ENCODE results near the gene ZFAND3.
"Not testable (repeated sequence)": the region's sequence is repeated elsewhere in the genome, so short reads cannot be mapped to it uniquely, and the experiment has no call there.

Gene ZFAND3

DNA sequence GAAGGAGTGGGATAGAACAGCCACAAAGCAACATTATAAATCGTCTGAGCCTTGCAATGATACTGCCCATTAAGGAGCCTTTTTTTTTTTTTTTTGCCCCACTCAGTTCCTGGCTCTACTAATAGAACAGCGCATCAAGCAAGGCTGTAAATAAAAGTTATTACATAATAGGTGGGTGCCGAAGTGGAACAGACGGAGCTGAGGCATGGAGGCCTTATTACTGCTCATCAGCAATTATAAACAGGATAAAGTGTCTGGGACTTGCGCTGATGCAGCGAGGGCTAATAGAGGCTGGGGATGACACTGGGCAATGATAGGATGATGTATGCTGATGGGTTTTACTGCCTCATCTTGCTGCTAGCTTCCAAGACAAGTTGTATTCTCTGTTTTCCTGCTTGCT, 272.1 kb downstream of the ZFAND3 start:
- DNase-seq (ENCODE audit: low read depth) = no peak

DNA sequence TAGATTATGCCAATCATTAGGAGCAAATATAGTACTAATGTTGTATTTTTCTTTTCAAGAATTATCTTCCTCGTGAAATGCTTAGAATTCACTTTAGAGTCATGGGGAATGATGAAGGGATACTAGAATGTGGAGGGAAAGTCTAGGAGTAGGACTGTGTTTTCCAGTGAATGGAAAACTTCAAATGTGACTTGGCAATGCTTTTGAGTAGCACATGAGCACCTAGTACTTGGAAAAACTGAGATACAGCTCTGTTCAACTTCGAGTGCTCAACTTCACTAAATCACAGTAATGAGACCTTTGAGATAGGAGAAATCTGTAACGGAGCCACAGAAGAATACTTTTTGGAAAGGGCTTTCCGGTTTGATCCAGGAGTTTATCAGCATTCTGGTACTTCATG, 272.9 kb downstream of the ZFAND3 start:
- DNase-seq (ENCODE audit: low read depth) = no peak

DNA sequence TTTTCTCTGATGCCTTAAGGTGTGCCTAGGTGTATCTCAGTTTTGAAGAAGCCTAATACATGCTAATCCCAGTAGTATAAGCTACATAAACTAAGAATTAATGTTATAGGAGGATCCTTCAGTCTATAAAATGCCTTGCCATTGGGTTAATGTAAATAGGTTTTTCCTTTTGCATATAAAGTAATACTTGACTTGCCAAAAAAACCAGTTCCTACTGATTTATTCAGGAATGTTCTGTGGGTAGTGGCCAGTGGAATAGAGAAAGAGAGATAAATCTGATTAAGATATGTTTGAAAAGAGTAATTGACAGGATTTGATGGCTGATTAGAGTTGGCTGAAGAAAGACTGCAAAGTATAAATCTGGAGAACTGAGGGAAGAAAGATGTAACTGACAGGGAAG, 273.4 kb downstream of the ZFAND3 start:
- DNase-seq (ENCODE audit: low read depth) = no peak

DNA sequence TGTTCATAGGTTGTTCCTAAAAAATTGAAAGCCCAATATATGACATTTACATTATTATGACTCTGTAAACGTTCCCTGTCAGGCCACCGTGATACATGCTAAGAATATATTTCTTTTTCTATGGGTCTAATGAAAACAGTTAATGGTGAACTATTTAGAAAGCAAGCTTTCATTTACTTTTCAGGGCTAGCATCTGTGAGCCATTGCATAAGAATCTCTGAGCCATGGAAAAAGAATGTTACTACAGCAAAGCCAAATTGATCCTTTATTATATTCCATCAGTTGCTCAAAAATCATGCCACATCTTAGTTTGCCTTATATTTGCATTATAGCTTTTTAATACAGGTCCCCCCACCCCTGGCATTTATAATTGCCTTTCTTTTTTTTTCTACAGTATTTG, 275.5 kb downstream of the ZFAND3 start:
- no peak for DNase-seq (ENCODE audit: low read depth)

DNA sequence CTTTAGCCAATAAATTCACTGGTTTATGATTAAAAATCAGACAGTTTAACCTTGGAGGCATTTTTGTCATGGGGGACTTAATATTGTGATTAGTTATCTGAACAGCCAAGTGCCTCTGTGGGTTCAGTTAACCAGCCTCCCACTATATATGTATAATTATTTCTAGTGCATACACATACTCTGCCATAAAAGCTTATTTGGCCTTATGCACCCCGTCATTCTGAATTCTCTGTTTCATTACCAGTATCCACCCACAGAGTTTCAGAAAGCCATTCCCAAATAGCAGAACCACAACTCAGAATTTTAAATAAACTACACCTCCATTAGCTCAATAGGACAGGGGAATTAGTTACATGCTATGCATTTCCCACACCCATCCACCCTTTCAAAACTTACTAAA, 279.7 kb downstream of the ZFAND3 start:
- no peak for DNase-seq (ENCODE audit: low read depth)

DNA sequence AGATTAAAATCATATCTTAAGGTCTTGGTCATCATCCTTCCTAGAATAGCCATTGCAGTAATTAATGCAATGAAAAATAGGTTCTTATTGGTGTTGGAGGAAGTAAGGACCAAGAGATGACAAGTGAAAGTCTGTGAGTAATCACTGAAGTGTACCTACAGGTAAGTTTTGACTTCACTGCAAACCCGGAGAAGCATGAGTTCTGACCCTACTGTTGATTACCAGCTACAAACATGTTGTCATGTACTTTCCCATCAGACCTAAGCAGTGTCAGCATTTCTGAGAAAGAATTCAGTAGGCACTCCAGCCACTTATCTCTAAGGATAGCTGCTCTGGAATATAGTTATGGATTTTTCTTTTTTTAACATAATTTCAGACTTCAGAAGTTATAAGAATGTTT, 280.9 kb downstream of the ZFAND3 start:
- no peak for DNase-seq (ENCODE audit: low read depth)

DNA sequence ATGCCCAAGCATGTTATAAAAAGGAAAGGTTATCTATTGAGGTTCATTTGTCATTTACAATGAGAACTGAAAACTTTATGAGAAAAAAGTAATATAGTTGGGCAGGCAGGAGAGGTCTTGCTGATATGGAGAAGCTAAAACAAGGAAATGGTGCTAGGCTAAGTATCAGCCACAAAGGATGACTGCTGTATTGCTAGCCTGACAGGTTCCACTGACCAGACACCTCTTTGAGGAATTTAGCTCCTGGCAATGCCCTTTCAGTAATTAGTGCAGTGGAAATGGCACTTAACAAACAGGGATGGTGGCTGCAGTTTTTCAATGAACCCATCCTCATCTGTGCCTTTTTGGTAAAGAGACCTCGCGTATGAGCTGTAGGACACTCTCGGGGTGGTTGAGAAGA, 284.4 kb downstream of the ZFAND3 start:
- DNase-seq (ENCODE audit: low read depth) = no peak

DNA sequence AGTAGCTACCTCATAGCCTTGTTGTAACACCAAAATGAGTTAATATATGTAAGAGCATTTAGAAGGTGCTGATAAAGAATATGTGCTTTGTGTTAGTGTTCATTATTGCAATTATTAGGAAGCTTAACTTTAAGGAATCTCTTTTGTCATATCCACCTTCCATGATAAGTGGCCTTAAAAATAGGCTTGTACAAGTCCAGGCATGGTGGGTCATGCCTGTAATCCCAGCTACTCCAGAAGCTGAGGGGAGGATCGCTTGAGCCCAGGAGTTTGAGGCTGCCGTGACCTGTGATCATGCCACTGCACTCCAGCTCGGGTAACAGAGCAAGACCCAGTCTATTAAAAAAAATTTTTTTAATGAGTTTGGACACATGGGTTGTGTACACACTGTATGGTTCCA, 285.5 kb downstream of the ZFAND3 start:
- DNase-seq (ENCODE audit: low read depth) = no peak

DNA sequence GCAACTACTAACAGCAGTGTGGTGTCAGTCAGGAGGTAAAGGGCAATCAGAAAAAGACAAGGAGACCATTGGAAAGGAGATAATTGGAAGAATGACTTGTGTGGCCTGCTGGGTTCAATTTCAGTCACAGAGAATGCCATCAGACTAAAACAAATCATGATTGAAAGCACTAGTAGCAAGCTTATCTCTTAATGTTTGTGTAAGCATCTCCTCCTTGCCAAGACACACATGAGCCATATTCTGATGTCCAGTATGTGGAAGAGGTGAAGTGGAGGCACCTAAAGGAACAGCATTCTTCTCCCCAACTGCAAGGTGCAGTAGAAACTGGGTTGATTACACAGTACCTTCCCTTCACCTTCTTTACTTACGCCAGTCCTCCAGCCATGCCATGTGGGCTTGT, 287.5 kb downstream of the ZFAND3 start:
- no peak for DNase-seq (ENCODE audit: low read depth)

DNA sequence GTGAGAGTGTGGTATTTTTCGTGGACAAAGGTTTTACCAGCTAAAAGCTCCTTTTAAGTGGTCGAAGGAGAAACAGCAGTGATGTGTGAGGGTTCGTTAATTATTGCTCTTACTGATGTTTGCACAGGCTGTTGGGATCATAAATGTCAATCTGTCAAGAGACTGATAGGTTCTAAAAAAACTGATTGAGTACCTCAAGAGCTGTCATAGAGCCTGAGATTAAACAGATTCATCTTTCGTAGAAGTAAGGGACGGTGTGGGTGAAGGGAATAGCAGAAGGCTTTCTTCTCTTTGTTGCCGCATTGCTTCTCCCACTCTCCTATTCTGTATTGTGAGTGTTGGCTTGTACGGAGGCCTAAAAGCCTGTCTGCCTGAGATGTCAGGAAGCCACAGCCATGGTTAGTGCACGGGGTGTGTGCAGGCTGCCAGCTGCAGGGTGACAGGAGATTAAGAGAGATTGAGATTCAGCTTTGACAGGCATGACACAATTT, 291.0 kb downstream of the ZFAND3 start:
- no peak for DNase-seq (ENCODE audit: low read depth)

DNA sequence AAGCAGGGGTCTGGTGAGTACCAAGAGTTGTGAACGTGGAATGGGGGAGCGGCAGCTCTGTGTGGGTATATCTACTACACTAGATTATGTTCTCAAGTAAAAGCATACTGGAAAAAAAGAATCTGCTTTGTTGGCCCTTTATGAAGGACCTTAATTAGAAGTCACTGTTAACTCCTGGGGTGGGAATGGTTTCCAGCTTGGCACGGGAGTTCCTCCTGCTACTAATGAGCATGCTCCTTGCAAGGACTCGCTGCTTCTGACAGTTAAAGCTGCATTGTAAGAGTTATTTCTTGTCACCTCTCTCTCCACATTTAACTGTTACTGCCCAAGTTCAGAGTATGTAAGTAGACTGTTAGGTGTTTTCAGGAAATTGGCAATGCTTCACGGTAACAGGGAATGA, 292.7 kb downstream of the ZFAND3 start:
- DNase-seq (ENCODE audit: low read depth) = no peak

DNA sequence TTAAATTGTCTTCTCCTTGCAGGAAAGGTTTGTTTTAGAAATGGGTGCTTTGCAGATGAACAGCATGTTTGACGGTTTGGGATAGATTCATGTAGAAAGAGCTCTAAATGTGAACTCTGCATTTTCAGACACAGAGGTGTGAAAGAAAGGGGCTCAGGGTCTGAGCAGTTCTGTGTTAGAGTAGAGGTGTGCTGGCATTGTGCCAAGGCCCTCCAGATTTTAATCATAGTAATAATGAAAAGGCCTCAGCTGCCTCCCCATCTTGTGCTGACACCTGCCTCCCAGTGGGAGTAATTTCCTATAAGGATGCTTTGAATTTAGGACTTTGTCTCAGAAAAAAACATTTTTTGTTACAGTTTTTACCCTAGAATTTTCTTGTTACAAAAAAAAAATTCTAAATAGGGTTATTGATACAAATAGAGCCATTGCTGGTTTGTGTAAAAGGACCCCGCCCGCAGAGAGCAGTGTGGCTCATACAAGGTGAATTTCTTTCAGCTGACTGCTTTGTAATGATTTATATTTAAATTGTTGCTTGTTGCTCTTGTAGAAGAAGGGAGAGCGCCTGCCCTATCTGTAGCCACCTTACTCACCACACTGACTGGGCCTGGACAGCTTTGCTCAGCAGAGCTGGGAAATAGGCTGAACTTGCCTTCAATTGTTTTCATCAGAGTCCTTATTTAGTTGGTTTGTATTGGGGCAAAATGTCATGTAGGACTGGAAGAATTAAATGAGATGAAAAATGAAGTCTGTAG, 294.5 kb downstream of the ZFAND3 start:
- no peak for DNase-seq (ENCODE audit: low read depth)

DNA sequence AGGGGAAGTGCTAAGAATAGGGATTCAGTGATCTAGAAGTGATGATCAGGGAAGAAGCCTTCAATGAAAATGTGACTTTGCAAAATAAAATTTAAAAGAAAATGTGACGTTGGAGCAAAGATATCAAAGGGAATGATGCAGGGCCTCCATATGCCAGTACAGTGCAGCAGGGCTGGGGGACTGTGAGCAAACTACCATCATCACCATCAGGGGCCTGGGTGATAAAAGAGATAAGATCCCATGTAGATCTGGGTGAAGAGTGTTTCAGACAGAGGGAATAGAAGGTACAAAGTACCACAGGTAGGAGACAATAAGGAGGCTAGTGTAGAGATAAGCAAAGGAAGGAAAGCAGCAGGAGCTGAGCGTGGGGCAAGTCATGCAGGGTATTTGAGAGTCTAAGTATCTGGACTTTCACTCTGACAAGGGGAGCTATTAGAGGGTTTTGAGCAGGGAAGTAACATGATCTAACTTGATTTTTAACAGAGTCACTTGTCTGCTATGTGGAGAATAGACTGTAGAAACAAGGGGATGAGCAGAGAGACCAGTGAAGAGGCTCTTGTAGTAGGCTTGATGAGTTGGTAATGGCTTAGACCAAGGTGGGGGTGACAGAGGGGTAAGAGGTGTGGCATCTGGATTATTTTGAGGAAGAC, 295.6 kb downstream of the ZFAND3 start:
- DNase-seq (ENCODE audit: low read depth) = no peak

DNA sequence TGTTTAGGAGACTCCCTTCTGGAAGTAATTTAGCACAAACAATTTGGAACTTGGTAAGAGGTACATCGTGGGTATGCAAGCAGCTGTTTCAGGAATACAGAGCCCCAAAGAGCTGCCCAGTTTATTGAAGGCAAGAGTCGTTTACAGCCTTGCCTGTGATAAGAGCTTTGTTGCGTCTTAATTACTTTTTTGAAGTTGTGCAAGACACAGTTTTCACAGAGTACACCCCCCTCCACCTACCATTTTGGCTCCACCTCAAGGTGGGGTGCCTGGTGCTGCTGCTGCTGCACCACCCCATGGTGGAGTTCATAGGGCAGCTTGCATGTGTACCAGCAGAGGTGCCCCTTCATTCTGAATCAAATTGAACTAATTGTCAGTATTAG, 296.1 kb downstream of the ZFAND3 start:
- DNase-seq (ENCODE audit: low read depth) = no peak

DNA sequence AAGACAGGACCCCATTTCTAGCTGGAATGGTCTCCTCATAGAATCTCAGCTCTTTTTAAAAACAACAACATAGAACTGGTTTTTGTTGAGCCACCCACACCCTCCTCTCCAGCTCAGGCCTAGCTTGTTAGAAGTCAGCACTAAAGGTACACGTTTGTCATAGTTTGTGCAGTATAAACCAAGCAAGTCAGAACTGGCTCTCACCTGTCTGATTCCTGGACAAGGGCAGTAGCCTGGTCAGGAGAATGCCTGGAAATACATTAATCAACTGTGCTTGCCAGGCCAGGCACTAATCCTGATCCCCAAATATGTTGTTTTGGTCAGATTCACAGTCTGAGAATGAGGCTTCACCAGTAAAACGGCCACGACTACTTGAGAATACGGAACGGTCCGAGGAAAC, 296.7 kb downstream of the ZFAND3 start:
- no peak for DNase-seq (ENCODE audit: low read depth)

DNA sequence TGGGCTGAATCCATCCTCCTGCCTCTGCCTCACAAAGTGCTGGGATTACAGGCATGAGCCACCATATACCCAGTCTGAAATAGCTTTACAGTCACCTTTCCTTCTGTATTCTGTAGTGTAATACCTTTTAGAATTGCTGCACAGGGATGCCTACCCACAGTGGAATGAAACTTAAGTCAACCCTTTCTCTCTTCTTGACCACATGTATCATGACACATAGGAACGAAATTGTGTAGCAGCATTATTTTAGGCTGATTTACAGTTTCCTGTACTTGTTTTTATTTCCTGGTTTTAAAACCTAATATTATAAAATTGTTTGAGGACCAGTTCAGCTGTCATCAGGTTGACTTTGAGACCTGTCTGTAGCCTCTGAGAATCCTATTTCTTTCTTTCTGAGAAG, 297.8 kb downstream of the ZFAND3 start:
- no peak for DNase-seq (ENCODE audit: low read depth)

DNA sequence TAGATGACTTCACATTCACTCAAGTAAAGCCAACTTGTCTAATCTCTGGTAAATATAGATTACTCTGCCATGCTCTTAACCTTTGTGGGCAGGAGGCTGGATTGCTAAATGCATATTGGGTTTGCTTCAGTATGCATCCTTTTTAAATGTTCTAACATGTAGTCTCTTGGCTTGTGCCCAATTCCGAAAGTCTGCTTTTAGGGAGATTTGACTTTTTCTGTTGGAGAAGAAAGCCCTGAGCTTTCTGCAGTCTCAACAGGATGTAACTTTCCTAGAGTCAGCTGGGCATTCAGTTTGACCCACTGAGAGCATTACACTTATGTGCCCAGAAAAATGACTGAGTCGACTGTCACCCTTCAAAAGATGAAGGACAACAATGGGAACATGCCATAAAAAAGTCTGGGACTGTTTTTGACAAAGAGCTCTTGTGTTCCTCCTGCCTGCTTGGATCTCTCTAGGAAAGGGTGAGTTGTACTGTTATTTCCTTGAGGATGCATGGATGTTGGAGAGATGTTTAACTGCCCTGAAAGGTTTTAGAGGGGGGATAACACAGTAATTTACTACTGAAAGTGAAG, 299.4 kb downstream of the ZFAND3 start:
- no peak for DNase-seq (ENCODE audit: low read depth)

DNA sequence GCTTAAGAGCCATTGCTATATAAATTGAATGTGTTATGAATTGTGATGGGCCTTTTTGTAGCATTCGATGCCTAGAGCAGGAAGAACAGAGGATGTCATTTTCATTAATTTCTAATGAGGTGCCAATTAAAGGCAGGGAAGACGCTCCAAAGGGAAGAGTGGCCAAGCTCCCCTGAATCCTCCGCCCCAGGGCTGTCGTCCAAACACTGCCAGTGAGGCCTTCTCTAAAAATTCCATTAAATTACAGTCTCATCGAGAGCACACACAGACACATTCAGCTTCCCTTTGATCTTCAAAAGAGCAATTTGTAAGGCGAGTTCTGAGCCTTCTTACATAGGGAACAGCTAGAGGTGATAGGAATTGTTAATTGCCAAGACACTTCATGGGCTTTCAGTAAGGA, 300.0 kb downstream of the ZFAND3 start:
- DNase-seq (ENCODE audit: low read depth) = no peak

DNA sequence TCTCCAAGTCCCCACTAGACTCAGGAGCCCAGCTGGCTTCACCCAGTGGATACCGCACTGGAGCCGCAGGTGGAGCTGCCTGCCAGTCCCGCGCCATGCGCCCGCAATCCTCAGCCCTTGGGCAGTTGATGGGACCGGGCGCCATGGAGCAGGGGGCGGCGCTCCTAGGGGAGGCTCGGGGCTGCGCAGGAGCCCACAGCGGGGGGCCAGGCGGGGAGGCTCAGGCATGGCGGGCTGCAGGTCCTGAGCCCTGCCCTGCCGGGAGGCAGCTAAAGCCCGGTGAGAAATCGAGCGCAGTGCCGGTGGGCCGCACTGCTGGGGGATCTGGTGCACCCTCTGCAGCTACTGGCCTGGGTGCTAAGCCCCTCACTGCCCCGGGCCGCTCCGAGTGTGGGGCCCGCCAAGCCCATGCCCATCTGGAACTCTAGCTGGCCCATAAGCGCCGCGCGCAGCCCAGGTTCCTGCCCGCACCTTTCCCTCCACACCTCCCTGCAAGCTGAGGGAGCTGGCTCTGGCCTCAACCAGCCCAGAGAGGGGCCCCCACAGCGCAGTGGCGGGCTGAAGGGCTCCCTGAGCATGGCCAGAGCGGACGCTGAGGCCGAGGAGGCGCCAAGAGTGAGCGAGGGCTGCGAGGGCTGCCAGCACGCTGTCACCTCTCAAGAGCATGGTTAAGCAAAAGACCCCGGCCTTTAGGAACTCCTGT, 304.8 kb downstream of the ZFAND3 start:
- not testable (repeated sequence) for DNase-seq (ENCODE audit: low read depth)

DNA sequence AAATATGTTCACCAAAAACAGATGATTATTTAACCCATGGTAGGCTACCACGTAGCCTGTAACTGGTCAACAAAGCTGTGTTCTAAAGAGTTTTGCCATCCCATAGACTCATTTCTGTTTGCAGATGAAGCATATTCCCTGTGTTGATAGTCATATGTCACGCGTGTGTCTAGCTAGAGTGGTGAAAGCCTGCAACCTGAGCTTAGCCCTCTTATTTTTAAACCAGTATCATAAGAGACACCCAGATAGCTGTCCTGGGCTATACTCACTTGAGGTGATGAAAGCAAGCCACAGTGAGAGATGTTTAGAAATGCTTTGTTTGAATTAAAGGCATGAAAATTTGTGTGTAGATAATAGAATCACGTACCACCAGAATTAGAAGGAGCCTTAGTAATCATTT, 307.8 kb downstream of the ZFAND3 start:
- DNase-seq (ENCODE audit: low read depth) = no peak

DNA sequence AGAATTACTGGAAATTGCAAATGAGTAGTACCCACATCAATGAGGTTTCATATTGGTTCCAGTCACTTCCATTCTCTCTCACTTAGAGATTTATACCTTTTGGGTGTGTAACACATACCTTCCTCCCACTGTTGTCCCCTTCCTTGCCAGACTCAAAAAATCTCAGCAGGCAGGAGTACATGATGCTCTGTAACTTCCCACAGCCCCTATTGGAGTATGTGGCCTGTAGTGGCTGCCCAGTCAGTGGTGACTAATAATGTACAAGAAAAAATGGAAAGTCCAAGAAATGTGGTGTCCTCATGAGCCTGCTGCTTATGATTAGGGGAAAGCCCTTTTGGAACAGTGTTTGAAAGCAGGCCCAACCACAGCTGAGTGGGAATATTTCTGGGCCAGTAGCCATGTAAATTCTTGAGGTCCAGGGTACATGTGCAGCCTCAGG, 312.0 kb downstream of the ZFAND3 start:
- DNase-seq (ENCODE audit: low read depth) = no peak

DNA sequence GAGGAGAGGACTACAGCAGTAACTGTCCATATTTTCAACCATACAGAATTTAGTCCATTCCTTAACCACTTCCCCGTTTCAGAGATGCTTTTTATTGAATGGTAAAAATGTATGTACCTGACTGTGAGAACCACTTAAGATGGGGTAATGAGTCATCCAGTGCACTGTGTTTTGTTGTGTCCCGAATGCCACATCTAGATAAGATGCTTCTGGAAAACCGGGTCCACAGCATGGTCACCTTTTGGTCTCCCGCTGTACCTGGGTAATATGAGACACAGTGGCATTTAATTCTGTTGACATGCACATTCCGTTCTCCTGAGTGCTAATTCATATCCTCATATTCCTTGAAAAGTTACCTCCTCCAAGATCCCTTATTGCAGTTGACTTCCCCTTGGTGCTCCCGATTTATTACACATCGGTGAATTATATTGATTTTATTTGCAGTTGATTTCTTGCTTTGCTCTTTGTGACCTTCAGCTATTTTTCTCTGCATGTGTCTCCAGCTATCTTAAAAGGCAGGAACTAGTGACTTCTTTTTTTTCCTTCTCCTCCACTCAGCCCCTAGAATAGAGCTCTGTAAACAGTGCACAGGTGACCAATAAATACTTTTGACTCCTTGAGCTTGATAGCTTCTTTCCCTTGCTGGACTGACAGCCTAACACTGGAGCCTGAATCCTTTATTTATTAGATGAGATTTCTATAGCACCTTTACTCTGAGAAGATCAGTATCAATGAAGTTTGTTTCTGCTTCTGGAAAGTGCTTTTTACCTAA, 314.6 kb downstream of the ZFAND3 start:
- DNase-seq (ENCODE audit: low read depth) = no peak

Data from T-helper 22 cell (primary cell).